HG03139 (cell line): Measurements from ENCODE around the gene GTF2A1L.
"Not testable (repeated sequence)": the region's sequence is repeated elsewhere in the genome, so short reads cannot be mapped to it uniquely, and the experiment has no call there.

Experiments used
- ATAC-seq: cut with Tn5 transposase; IDR thresholded peaks from one replicate; pipeline ENCODE4 v1.9.1; 2021; ENCODE audit not compliant: unreplicated experiment

The GTF2A1L gene

DNA sequence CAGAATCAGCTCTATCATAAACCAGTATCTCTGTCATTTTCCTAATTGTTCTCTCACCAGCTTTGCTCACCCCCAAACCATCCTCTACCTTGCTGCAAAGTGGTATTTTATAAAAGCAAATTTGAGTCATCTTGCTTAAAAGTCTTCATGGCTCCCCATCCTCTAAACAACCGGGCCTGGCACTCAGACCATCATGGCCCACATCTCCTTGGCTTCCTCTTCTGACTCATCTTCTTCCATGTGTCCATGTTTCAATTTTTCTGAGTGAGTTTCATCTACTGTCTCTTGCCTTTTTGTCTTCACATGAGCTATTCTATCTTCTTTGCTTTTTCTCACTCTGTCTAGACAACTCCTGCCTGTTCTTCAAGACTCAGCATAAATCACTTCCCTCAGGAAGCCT, 79.2 kb downstream of the GTF2A1L start:
- no peak for ATAC-seq

DNA sequence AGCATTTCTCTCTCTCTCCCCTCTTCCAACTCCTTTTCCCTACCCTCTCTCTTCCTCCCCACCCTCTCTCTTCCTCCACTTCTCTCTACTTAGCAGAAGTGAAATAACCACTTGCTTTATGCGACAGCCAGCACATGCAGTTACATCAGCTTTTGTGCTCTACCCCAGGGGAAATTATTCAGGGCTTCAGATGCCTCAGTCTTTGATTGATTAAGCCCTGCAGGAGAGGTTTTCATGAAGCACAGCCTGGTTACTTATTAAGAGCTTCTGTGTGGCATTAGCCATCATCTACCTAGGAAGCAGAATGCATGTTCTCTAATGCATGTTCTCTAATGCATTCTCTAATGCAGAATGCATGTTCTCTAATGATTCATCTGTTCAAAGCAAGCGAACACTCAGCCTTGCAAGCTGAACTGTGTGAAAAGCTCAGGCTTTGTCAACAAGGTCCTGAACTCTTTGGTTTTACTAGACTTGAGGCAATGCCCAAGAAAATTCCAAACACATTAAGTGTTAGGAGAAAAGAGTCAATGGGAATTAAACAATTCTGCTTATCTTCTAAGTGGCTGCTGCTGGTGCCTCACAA, 81.8 kb downstream of the GTF2A1L start:
- no peak for ATAC-seq

DNA sequence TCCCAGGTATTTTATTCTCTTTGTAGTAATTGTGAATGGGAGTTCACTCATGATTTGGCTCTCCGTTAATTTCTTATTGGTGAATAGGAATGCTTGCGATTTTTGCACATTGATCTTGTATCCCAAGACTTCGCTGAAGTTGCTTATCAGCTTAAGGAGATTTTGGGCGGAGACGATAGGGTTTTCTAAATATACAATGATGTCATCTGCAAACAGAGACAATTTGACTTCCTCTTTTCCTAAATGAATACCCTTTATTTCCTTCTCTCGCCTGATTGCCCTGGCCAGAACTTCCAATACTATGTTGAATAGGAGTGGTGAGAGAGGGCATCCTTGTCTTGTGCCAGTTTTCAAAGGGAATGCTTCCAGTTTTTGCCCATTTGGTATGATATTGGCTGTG, 86.0 kb downstream of the GTF2A1L start:
- ATAC-seq: not testable (repeated sequence)

DNA sequence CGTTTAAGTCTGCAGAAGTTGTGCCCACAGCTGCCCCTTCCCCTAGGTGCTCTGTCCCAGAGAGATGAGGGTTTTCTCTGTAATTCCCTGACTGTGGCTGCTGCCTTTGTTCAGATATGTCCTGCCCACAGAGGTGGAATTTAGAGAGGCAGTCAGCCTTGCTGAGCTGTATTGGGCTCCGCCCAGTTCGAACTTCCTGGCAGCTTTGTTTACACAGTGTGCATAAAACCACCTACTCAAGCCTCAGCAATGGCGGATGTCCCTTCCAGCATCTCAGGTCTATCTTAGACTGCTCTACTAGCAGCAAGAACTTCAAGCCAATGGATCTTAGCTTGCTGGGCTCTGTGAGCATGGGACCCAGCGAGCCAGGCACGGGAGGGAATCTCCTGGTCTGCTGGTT, 89.8 kb downstream of the GTF2A1L start:
- ATAC-seq: no peak

DNA sequence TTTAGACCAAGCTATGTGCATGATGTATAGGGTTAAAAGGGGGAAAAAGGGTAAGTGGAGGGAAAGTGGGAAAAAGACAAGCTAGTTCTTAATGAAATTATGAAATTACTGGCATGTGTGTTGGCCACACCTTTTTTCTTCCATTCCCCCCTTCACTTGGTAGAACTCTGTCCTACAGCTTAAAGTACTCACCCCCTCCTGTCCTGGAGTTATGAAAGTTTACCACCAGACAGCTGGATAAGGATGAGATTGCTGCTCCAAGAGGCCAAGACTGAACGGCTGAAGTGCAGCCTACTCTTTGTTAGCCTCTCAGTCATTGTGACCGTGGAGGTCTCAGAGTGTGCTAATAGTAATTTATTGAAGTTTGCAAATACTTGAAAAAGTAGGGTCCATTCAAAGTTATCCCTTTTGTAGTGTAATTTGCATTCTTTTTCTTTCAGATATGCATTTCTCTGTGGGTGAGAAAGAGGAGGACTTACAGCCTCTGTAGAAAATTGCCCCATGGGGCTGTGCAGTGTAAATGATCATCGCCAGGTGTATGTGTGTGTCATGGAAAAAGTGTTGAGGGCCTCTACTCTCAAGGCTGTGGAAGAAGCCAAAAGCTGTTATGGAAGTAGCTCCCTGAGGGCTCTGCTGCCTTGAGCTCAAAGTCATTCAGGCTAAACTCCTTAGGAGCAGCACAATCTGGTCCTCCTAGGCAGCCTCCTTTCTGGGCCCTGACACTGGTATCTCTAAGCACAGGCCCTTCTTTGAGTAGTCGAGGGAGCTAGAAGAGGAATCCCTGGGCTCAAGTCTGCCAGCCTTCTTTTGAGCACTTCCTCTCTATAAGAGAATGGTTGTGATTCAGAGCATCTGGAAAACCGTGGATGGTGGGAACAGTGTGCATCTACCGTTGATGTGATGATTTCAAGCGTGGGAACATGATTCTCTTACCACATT, 91.7 kb downstream of the GTF2A1L start:
- no peak for ATAC-seq

DNA sequence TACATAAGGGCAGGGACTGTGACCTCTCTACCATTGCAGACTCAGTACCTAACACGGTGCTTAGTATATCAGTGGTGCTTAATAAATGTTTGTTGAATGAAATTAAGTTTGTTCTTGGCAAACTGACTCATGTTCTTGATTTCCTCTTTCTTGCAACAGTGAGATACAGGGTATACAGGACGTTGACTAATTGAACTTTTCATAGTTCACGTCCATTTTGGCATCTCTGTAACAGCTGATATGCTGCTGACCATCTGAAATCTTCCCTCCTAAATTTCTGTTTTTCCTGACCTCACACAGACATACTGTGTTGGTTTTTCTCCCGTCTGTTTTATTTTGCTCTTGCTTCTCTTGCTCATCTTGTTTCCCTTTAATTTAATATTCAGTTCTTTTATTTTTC, 93.7 kb downstream of the GTF2A1L start:
- ATAC-seq: no peak

DNA sequence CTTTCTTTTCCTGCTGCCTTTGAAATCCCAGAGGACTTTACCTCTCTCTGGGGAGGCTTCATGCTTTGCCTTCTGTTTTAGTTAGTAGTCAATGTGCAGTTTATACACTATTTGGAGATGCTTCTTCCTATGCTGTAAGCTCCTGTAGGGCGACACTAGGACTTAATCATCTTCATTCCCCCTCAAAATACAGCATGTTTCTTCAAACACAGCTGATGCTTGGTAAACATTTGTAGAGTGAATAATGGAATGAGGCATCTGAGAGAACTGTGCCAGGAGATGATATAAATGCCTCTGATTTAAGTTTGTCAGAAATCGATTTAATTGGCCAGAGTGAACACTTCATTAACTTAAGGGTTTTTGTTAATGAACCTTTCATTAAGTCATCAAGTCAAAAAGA, 94.5 kb downstream of the GTF2A1L start:
- ATAC-seq: no peak

DNA sequence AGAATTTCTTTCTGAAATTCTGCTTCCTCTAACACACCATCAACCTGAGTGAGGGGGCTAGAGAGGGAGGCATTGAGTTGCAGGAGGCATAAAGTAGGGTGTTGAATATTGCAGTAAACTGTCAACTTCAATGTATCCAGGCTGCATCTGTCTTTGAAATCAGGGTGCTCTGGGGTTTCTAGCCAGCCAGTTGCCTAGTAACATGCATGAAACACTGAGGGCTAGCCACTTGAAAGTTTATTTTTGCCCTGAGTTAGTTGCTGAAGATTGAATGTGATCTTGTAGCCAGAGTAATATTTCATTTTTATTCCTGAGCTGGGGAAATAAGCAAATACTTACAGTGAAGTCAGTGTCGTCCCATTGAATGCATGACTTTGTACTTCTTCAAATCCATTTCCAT, 96.0 kb downstream of the GTF2A1L start:
- no peak for ATAC-seq

DNA sequence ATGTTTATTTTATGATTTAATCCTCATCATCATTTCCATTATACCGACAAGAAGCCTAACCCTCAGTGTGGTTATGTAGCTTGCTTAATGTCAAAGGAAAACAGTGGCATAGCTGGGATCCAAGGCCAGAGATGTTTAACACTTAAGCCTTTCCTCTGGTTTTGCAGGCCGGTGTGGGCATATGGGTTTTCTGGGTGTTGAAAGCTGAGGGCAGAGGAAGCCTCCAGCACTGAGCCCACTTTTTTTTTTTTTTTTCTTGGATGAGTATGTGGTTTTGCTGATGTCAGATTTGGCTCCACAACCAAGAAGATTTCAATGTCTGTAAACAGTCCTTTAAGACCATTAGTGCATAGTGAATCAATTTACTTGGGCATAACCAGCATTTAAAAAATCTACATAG, 96.6 kb downstream of the GTF2A1L start:
- ATAC-seq: no peak

DNA sequence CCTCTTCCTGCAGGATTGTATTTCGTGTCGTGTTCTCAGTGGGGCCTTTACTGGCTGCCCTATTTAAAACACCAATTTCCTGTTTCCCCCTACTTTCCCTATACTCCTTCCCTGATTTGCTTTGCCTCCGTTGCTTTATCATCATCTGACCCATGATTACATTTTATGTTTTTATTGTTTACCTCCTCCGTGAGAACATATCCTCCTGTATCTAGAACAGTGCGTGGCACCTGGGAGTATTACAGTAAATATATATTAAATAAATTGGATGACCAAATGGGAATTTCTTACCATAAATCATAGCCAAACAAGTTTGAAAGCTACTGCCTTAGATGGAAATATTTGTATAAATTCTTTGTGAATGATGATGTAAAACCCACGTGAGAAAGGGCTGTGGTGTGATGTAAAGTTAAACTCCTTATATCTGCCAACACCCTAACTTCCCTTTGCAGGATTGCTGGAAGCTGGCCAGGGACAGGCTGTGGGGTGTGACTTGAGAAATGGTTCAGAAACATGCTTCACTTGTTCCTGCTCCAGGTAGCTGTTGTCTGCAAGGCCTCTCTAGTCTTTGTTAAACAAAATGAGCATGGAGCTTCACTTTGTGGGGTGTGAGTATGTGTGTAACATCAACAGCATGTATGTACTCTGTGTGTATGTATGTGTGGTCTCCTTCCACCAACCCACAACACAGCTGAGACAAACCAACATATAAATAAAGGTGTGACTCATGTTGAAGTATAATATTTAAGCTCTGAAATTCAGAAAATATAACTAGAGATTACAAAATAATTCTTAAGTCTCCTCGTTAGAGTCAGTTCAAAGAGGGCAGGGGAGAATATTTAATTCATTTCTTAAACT, 97.6 kb downstream of the GTF2A1L start:
- ATAC-seq: no peak

DNA sequence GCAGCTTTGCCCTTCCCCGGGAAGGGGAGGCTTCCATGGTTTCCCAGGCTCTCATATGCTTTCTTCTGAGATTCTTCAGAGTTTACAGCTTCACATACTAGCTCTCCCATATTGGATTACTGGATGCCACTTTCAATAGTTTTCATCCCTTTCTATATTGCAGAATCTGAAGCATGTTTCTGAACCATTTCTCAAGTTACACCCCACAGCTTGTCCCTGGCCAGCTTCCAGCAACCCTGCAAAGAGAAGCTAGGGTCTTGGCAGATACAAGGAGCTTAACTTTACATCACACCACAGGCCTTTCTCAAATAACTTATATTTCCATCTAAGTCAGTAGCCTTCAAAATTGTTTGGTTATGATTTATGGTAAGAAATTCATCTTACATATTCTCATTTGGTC, 98.3 kb downstream of the GTF2A1L start:
- ATAC-seq: no peak

DNA sequence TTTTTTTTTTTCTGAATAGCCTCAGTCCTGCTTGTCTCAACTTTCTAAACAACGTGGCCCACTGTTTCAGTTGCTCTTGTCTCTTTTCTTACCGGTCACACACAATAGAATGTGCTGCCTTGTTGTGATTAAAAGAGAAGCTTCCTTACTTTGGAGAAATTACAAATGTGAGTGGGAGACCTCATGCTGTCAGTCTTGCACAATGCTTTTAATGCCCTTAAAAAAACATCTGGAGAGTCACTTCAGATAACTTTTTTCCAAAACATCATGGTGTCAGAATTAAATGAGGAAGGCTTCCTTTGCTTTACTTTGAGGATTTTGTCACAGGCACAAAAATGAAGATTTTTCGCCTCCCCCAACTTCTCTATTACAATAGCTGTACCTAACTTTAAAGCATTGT, 100.2 kb downstream of the GTF2A1L start:
- ATAC-seq: no peak

DNA sequence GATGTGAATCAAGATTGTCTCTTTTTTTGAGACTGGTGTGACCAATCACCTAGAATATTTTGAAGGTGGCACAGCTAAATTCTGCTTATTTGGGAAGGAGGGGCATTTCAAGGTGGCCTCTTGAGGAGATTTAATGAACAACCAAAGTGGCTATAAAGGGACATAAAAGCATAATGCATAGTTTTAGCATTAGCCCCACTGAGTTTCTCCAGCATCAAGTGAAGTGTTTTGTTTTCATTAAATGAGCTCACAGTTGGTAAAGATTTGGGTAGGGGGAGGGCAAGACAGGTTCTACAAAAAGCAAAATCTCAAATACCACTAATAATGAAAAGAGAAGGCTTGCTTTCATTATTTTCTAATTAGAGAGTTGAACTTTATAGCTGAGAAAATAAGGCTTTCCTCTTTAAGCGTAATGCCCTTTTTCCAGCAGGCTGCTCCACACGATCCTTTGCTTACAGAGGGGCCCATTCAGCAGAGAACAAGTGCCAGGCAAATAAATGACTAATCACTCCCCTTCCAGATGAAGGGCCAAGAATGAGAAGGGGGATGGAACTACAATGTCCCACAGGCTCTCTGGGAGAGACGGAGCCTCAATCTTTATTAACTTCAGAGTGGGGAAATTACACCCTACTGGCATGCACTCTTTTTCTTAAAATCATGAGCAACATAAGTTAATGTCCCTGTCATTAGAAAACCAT, 102.0 kb downstream of the GTF2A1L start:
- no peak for ATAC-seq

DNA sequence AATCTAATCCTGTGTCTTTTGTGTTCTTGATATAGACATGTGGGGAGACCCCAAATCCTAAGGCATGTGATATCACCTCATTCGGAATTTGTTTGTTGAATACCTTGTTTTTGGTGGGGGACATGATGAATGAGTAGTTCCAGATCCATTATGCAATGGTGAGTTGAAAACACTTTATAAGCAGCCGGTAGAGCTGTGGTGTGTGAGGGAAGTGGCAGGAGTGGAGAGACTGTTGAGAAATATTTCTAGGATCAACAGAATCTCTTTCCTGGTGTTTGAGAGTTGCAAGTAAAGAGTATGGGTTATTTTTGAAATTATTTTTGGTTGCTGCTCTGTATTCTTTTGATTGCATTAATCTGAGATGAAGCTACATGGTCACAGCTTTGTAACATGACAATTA, 103.5 kb downstream of the GTF2A1L start:
- ATAC-seq: no peak

DNA sequence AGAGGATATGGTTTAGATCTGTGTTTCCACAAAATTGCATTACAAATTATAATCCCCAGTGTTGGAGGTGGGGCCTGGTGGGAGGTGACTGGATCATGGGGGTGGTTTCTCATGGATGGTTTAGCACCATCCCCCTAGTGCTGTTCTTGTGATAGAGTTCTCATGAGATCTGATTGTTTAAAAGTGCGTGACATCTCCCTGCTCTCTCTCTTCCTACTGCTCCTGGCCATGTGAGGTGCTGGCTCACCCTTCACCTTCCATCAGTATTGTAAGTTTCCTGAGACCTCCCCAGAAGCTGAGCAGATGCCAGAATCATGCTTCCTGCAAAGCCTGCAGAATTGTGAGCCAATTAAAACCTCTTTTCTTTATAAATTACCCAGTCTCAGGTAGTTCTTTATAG, 104.7 kb downstream of the GTF2A1L start:
- no peak for ATAC-seq

DNA sequence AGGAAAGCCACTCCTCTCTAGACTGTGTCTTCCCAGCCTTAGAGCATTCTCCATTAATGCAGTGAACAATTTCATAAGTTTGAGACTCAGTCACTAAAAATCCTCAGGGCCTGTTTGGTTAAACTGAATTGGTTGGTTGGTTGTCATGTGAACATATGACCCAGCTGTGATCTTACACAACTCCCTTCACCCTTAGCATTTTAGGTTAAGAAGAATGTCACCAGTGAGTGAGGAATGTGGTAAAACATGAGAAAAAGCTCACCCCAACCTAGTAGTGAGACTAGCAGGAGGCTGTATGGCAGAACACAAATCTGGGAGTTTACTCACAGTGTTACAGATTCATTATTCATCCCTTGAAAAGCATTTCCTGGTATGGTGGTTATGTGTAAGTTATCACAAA, 105.5 kb downstream of the GTF2A1L start:
- no peak for ATAC-seq

DNA sequence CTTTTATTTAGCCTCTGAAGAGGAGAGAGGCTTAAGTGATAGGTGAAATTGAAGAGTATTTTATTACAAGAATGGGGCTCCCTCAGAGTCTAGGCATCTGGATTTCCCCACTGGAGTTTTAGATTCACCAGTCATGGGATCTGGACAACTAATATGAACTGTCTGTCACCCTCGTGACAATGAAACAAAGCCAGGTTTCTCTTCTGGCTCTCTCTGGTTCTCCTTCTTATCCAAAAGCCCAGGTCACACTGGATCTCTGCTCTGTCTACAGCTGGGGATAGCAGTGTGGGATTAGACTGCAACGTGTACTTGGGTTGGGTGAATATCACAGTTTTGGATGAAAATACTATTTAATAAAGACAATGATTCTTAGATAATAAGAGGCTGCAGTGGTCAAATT, 106.6 kb downstream of the GTF2A1L start:
- no peak for ATAC-seq

DNA sequence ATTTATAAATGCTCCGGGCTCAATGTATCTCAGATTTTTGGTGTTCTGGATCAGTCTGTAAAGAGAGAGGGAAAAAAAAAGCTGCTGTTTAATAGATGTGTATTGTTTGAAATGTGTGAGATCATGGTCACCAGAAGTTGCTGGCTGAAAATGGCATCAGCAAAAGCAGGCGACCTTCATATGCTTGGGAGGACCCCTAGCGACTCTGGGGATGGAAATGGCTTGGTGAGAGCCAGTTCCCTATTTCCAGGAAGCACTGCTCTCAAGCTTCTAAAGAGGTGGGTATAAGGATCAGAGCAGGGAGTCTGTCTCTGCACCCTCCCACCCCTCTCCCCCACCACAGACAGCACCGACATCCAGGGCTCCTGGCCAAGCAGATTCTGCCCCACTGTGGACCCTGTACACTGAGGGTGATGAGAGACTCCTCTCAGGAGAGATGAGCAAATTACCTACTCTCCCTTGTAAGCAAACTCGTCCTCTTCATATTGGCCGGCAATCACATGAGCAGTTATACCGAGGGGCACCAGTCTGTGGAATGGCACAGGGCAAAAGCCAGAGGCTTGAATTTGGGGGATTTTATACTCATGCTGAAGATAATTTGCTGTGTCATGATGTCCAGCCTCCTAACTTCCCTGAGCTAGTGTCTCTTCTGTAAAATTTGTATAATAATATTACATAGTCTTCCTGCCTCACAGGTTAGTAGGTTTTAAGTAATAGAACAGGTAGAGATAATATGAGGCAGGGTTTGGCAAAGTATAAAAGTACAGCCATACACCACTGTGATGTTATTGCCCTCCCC, 108.2 kb downstream of the GTF2A1L start:
- ATAC-seq: no peak

DNA sequence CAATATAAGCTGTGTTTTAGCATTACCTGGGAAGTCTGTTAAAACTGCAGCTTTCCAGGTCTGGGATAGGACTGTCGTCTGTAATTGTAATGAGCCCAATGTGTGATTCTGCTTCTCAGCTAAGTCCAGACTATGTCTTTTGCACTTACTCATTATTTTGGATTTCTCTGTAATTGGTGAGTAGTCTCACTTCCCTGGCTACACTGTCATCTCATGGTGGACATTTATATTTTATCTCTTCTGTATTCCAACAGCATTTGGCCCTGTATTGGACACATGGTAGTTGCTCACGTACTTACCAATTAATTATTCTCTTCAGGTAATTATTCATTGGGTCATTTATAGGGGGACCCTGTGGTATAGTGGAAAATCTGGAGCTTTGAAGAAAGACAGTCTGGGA, 109.9 kb downstream of the GTF2A1L start:
- no peak for ATAC-seq

DNA sequence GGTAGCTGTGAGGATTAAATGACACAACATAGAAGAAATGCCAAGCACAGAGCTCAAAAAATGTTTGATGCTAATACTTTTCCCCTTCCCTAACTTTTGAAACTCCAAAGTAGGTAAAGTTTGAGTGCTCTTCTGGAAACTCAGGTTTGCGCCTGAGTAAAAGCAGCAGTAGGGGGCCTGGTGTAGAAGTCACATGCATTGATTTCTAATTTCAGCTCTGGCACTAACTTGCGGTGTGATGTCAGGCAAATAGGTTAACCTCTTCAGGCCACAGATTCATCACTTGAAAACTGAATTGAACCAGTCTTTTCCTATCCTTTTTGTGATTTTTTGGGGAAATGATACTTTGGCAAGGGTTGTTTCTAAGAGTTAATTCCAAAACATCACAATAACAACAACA, 110.6 kb downstream of the GTF2A1L start:
- ATAC-seq: no peak
